Measurements from ENCODE around the gene LSM12. TPM values are rescaled to one million over a fixed set of nuclear protein-coding genes. Genes with fewer than 3 reads are reported as not detected.

The LSM12 gene
- total RNA-seq, 1 donor from 2014 or later, result 39.1 TPM

DNA sequence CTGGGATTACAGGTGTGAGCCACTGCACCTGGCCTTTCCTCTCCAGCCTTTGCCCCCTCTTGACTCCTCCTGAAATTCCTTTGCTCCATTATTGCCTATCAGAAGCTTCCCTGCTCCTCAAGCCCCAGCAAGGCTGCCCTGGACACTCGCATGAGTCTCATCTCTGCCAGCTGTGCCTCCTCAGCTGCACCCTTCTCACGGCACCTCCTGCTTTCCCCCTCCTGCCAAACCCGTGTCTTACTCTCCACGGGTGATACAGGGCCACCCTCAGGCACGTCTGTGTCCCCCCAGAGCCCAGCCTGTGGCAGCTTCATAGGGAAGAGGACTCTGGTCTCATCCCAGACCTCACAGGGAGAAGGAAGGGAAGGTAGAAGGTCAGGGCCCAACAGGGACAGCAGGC lies 19.4 kb upstream of the LSM12 start:
- no peak for DNase-seq (ENCODE audit: low read depth)
- TF ChIP-seq, protein P1, sequence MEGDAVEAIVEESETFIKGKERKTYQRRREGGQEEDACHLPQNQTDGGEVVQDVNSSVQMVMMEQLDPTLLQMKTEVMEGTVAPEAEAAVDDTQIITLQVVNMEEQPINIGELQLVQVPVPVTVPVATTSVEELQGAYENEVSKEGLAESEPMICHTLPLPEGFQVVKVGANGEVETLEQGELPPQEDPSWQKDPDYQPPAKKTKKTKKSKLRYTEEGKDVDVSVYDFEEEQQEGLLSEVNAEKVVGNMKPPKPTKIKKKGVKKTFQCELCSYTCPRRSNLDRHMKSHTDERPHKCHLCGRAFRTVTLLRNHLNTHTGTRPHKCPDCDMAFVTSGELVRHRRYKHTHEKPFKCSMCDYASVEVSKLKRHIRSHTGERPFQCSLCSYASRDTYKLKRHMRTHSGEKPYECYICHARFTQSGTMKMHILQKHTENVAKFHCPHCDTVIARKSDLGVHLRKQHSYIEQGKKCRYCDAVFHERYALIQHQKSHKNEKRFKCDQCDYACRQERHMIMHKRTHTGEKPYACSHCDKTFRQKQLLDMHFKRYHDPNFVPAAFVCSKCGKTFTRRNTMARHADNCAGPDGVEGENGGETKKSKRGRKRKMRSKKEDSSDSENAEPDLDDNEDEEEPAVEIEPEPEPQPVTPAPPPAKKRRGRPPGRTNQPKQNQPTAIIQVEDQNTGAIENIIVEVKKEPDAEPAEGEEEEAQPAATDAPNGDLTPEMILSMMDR (IDR thresholded peaks at IDR 0.05; ENCODE audit: insufficient read depth, low read length, poor library complexity, severe bottlenecking), result no peak

GRCh38 chr17:44084921-44085320 lies 18.4 kb upstream of the LSM12 start:
- Histone ChIP-seq H3K4me3 (ENCODE audit: low read depth, low read length) (no peak overlapping the region), H3K36me3 (ENCODE audit: control insufficient read depth, insufficient read depth, low read length) (no peaks in the 10 kb centered on the region), H3K27me3 (ENCODE audit: control insufficient read depth, insufficient read depth, low read length) (no peaks in the 10 kb centered on the region)
- TF ChIP-seq, protein P1 (IDR thresholded peaks at IDR 0.05; ENCODE audit: insufficient read depth, low read length, poor library complexity, severe bottlenecking), result no peak
- no peak for DNase-seq (ENCODE audit: low read depth)

More for the DNA sequence above, 19.4 kb upstream of the LSM12 start:
- no peaks in the 10 kb centered on the region for H3K36me3 ChIP-seq (ENCODE audit: control insufficient read depth, insufficient read depth, low read length)
- H3K4me3 ChIP-seq (ENCODE audit: low read depth, low read length), result no peak overlapping the region
- no peaks in the 10 kb centered on the region for H3K27me3 ChIP-seq (ENCODE audit: control insufficient read depth, insufficient read depth, low read length)

DNA sequence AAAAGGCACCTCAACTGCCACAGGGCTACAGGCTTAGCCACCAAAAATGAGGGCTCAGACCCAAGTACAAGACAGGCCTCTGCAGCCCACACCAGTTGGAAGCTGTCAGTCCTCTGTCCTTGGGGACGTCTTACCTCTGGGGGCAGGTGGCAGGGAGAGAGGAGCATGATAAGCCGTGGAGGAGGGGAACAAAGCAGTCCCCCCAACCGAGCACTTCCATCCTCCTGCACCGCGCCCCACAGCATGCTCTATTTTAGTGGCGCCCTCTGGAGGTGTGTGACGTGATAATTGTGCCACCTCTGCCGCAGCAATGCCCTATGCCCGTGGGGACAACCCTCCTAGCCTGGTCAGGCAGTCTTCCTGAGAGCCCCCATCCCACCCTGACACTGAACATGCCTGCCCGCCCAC lies 17.7 kb upstream of the LSM12 start:
- no peaks in the 10 kb centered on the region for H3K27me3 ChIP-seq (ENCODE audit: control insufficient read depth, insufficient read depth, low read length)
- TF ChIP-seq, protein P1 (IDR thresholded peaks at IDR 0.05; ENCODE audit: insufficient read depth, low read length, poor library complexity, severe bottlenecking), result peak; percentile 31
- DNase-seq (ENCODE audit: low read depth), result no peak
- H3K36me3 ChIP-seq (ENCODE audit: control insufficient read depth, insufficient read depth, low read length), result no peaks in the 10 kb centered on the region
- H3K4me3 ChIP-seq (ENCODE audit: low read depth, low read length), result no peak overlapping the region

- TF ChIP-seq, protein P1 (IDR thresholded peaks at IDR 0.05; ENCODE audit: insufficient read depth, low read length, poor library complexity, severe bottlenecking), result peak; percentile 71
- H3K36me3 ChIP-seq (ENCODE audit: control insufficient read depth, insufficient read depth, low read length), result no peaks in the 10 kb centered on the region
- no peak for DNase-seq (ENCODE audit: low read depth)
- no peak overlapping the region for H3K4me3 ChIP-seq (ENCODE audit: low read depth, low read length)
- H3K27me3 ChIP-seq (ENCODE audit: control insufficient read depth, insufficient read depth, low read length), result no peaks in the 10 kb centered on the region
Observed at GRCh38 chr17:44083250-44083849, 16.9 kb upstream of the LSM12 start.

DNA sequence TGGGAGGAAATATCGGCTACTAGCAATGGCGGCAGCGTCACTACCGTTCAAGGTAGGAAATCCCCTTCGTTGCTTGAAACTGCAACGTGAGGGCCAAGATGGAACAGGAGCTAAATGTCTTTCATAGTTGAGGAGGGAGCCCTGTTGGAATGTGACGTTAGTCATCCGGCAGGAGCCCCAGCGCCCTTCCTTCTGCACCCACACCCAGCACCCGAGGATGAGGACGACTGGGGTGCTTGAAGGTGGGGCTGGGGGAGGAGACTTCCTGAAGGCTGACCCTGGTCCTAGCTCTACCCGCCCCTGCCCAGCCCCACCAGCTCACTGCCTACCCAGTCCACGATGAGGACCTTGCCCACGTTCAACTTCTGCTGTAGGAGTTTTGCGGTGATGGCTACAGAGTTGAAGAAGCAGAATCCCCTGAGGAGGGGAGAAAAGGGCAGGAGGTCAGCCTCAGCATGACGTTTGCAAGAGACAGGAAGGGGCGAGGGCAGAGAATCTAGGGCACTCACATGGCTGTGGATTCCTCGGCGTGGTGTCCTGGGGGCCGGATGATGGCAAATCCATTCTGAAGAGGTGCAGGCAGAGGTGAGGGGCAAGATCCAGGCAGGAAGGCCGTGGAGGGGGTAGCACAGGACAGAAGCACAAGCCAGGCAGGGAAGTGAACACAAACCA lies 15.9 kb upstream of the LSM12 start:
- no peak for DNase-seq (ENCODE audit: low read depth)
- no peaks in the 10 kb centered on the region for H3K36me3 ChIP-seq (ENCODE audit: control insufficient read depth, insufficient read depth, low read length)
- TF ChIP-seq, protein P1 (IDR thresholded peaks at IDR 0.05; ENCODE audit: insufficient read depth, low read length, poor library complexity, severe bottlenecking), result no peak

More for the DNA sequence above, 15.9 kb upstream of the LSM12 start:
- Histone ChIP-seq H3K4me3 (ENCODE audit: low read depth, low read length) (no peak overlapping the region), H3K27me3 (ENCODE audit: control insufficient read depth, insufficient read depth, low read length) (no peaks in the 10 kb centered on the region)
